ENCODE data around the gene LPCAT3.

The LPCAT3 gene

GRCh38 chr12:6943722-6944380 lies 74.4 kb downstream of the LPCAT3 start, which contains the start of the genes C12orf57 and RNU7-1:
Gene C12orf57 (plus strand): TSS chr12:6944022. CDS start chr12:6944122, 100 bp downstream.
Gene RNU7-1 (plus strand): TSS chr12:6943816.
- TF ChIP-seq CTCF (IDR thresholded peaks at IDR 0.05), result no peak
- Histone ChIP-seq H3K9ac (peak within 1 kb of the TSS; percentile 42), H3K4me1 (peaks cover 22% of the 10 kb centered on the region), H3K9me3 (ENCODE audit: control insufficient read depth, low read length) (no peaks in the 10 kb centered on the region), H3K36me3 (ENCODE audit: control insufficient read depth, insufficient read depth, low read length) (no peaks in the 10 kb centered on the region), H2AFZ (peak within 1 kb of the TSS; percentile 81), H3K27me3 (ENCODE audit: control insufficient read depth, insufficient read depth, low read length) (no peaks in the 10 kb centered on the region), H3K4me3 (ENCODE audit: low read depth, low read length) (peak within 1 kb of the TSS; percentile 76), H3K4me2 (ENCODE audit: low read length) (peak within 1 kb of the TSS; percentile 98), H3K27ac (peak within 1 kb of the TSS; percentile 92), H3K79me2 (peaks cover 4% of the 10 kb centered on the region)

DNA sequence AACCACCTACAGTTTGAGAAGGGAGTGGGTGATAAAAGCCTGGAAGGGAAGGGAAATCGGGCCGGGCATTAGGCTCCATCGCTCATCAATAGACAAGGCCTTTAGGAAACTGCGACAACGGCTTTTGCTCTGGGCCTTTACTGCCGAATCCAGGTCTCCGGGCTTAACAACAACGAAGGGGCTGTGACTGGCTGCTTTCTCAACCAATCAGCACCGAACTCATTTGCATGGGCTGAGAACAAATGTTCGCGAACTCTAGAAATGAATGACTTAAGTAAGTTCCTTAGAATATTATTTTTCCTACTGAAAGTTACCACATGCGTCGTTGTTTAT lies 74.9 kb downstream of the LPCAT3 start:
- peaks cover 26% of the 10 kb centered on the region for H3K4me1 ChIP-seq
- H3K4me3 ChIP-seq (ENCODE audit: low read depth, low read length), result peak overlapping the region; percentile 76
- no peaks in the 10 kb centered on the region for H3K36me3 ChIP-seq (ENCODE audit: control insufficient read depth, insufficient read depth, low read length)
- H2AFZ ChIP-seq, result peak overlapping the region; percentile 48
- no peak overlapping the region for H3K9ac ChIP-seq
- peak overlapping the region; percentile 98 for H3K4me2 ChIP-seq (ENCODE audit: low read length)
- no peak for TF ChIP-seq CTCF (IDR thresholded peaks at IDR 0.05)
- H3K9me3 ChIP-seq (ENCODE audit: control insufficient read depth, low read length), result no peaks in the 10 kb centered on the region
- H3K27ac ChIP-seq, result peak overlapping the region; percentile 92
- peaks cover 4% of the 10 kb centered on the region for H3K79me2 ChIP-seq
- H3K27me3 ChIP-seq (ENCODE audit: control insufficient read depth, insufficient read depth, low read length), result no peaks in the 10 kb centered on the region

DNA sequence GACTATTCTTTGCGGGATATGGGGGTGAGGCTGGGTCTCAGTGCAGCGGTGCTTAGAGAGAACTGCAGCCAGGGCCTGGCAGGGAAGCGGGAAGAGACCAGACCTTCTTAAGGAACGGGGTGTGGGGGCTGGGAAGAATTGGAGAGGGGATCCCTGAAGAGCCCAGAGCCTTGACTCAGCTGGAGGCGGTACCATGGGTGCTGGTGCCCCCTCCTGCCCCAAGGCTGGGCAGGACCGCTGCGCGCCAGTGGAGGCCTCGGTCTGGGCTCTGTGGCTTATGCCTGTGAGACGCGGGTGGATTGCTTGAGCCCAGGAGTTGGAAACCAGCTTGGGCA lies 76.0 kb downstream of the LPCAT3 start:
- H3K9me3 ChIP-seq (ENCODE audit: control insufficient read depth, low read length), result no peaks in the 10 kb centered on the region
- peaks cover 4% of the 10 kb centered on the region for H3K79me2 ChIP-seq
- no peak overlapping the region for H3K4me3 ChIP-seq (ENCODE audit: low read depth, low read length)
- TF ChIP-seq CTCF (IDR thresholded peaks at IDR 0.05), result no peak
- H3K27me3 ChIP-seq (ENCODE audit: control insufficient read depth, insufficient read depth, low read length), result no peaks in the 10 kb centered on the region
- H3K9ac ChIP-seq, result no peak overlapping the region
- no peaks in the 10 kb centered on the region for H3K36me3 ChIP-seq (ENCODE audit: control insufficient read depth, insufficient read depth, low read length)
- H2AFZ ChIP-seq, result no peak overlapping the region
- H3K4me1 ChIP-seq, result peaks cover 29% of the 10 kb centered on the region
- H3K4me2 ChIP-seq (ENCODE audit: low read length), result no peak overlapping the region
- no peak overlapping the region for H3K27ac ChIP-seq

DNA sequence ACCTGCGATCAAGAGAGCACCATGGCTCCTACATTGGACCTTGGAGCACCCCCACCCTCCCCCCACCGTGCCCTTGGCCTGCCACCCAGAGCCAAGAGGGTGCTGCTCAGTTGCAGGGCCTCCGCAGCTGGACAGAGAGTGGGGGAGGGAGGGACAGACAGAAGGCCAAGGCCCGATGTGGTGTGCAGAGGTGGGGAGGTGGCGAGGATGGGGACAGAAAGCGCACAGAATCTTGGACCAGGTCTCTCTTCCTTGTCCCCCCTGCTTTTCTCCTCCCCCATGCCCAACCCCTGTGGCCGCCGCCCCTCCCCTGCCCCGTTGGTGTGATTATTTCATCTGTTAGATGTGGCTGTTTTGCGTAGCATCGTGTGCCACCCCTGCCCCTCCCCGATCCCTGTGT lies 76.5 kb downstream of the LPCAT3 start:
- H3K9ac ChIP-seq, result no peak overlapping the region
- H3K27me3 ChIP-seq (ENCODE audit: control insufficient read depth, insufficient read depth, low read length), result no peaks in the 10 kb centered on the region
- peaks cover 4% of the 10 kb centered on the region for H3K79me2 ChIP-seq
- H3K27ac ChIP-seq, result no peak overlapping the region
- no peak overlapping the region for H3K4me3 ChIP-seq (ENCODE audit: low read depth, low read length)
- no peaks in the 10 kb centered on the region for H3K9me3 ChIP-seq (ENCODE audit: control insufficient read depth, low read length)
- no peak overlapping the region for H2AFZ ChIP-seq
- TF ChIP-seq CTCF (IDR thresholded peaks at IDR 0.05), result no peak
- H3K4me1 ChIP-seq, result peaks cover 25% of the 10 kb centered on the region
- no peaks in the 10 kb centered on the region for H3K36me3 ChIP-seq (ENCODE audit: control insufficient read depth, insufficient read depth, low read length)
- H3K4me2 ChIP-seq (ENCODE audit: low read length), result no peak overlapping the region

DNA sequence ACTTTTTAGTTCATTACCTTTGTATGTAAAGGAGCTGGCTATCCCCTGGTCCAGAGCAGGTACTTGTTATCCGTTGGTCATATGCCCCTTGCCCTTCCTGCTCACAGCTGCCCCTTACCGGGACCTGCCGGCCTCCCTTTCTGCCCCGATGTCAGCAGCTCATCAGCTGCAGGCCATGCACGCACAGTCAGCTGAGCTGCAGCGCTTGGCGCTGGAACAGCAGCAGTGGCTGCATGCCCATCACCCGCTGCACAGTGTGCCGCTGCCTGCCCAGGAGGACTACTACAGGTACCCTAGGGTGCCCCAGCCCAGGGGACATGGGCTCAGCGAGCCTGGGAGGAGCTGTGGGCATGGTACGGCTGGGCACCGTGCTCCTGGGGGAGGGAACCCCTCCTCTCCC lies 77.0 kb downstream of the LPCAT3 start:
- Histone ChIP-seq H2AFZ (no peak overlapping the region), H3K27me3 (ENCODE audit: control insufficient read depth, insufficient read depth, low read length) (no peaks in the 10 kb centered on the region), H3K36me3 (ENCODE audit: control insufficient read depth, insufficient read depth, low read length) (no peaks in the 10 kb centered on the region), H3K4me1 (peaks cover 25% of the 10 kb centered on the region), H3K27ac (no peak overlapping the region), H3K4me2 (ENCODE audit: low read length) (no peak overlapping the region), H3K9me3 (ENCODE audit: control insufficient read depth, low read length) (no peaks in the 10 kb centered on the region), H3K4me3 (ENCODE audit: low read depth, low read length) (no peak overlapping the region), H3K9ac (no peak overlapping the region), H3K79me2 (peaks cover 4% of the 10 kb centered on the region)
- no peak for TF ChIP-seq CTCF (IDR thresholded peaks at IDR 0.05)
